Stimulated activated naive CD4-positive, alpha-beta T cell (primary cell): ENCODE measurements around the gene FNIP1.
"Not testable (repeated sequence)": the region's sequence is repeated elsewhere in the genome, so short reads cannot be mapped to it uniquely, and the experiment has no call there.

Experiments
- DNase-seq, 6 experiments: peaks; one replicate each; lab custom pipeline; 2025; lab: John Stamatoyannopoulos, UW

The FNIP1 gene

GRCh38 chr5:131796793-131797693 lies at the start of gene FNIP1:
TSS of gene FNIP1 (minus strand) at chr5:131797017. CDS start at chr5:131796921, 96 bp downstream.
- peak; percentile 95 to 98 (median 96) for DNase-seq

GRCh38 chr5:131846536-131846935 lies 49.7 kb upstream of the FNIP1 start:
- DNase-seq: no peak

- DNase-seq: no peak
Measured at GRCh38 chr5:131845828-131846227, 49.0 kb upstream of the FNIP1 start.

GRCh38 chr5:131842971-131843370 lies 46.2 kb upstream of the FNIP1 start:
- DNase-seq: not testable (repeated sequence)

DNA sequence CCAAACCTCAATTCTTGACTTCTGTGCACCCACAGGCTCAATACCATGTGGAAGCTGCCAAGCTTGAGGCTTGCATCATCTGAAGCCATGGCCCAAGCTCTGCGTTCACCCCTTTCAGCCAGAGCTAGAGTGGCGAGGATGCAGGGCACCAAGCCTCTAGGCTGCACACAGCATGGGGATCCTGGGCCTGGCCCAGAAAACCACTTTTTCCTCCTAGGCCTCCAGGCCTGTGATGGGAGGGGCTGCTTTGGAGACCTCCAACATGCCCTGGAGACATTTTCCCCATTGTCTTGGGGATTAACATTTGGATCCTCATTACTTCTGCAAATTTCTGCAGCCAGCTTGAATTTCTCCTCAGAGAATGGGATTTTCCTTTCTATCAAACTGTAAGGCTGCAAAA lies 35.9 kb upstream of the FNIP1 start:
- not testable (repeated sequence) for DNase-seq

- no peak for DNase-seq
Measured at GRCh38 chr5:131825404-131826013, 28.7 kb upstream of the FNIP1 start.

- no peak for DNase-seq
Measured at GRCh38 chr5:131824631-131825030, 27.8 kb upstream of the FNIP1 start.

GRCh38 chr5:131821221-131821620 lies 24.4 kb upstream of the FNIP1 start:
- no peak for DNase-seq

DNA sequence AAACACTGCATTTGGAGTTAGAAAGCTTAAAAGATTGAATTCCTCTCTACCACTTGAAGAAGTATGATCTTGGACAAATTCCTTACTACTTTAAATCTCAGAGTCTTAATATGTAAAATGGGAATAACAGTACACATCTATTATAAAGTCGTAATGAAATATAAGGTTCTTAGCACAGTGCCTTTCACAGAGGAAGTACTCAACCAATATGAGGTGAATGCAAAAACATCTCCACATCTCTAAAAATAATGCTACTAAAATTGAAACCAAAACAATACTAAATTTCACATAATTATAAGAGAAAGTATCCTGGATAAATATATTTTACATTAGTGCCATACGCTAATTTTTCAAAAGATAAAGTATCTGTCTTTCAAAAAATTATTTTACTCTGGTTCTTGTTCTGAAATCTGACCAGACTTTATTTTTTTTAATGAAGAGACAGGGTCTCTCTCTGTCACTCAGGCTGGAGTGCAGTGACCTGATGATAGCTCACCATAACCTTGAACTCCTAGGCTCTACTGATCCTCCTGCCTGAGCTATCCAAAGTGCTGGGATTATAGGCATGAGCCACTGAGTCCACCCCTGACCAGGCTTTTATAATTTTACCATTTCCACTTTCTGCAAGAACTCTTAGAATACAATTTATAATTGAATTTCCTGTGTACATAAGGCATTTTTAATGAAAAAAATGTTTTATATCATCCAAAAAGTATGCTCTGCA lies 21.3 kb upstream of the FNIP1 start:
- no peak for DNase-seq

DNA sequence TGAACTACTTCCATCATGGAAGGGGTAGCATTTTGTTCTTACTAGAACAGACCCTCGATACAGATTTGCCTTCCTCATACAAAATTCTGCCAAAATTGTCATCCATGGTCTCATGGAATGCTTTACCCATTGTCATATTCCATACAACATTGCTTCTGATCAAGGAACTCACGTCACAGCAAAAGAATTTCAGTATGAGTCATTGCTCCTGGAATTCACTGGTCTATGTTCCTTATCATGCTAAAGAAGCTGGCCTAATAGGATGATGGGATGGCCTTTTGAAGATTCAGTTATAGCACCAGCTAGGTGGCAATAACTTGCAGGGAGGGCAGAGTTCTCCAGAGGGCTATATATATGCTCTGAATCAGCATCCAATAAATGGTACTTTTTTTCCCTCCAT lies 18.2 kb upstream of the FNIP1 start:
- no peak for DNase-seq

GRCh38 chr5:131812371-131813160 lies 15.7 kb upstream of the FNIP1 start:
- no peak for DNase-seq

GRCh38 chr5:131810510-131811249 lies 13.9 kb upstream of the FNIP1 start:
- peak in 2 of 6 experiments; percentile 14 to 26 for DNase-seq

DNA sequence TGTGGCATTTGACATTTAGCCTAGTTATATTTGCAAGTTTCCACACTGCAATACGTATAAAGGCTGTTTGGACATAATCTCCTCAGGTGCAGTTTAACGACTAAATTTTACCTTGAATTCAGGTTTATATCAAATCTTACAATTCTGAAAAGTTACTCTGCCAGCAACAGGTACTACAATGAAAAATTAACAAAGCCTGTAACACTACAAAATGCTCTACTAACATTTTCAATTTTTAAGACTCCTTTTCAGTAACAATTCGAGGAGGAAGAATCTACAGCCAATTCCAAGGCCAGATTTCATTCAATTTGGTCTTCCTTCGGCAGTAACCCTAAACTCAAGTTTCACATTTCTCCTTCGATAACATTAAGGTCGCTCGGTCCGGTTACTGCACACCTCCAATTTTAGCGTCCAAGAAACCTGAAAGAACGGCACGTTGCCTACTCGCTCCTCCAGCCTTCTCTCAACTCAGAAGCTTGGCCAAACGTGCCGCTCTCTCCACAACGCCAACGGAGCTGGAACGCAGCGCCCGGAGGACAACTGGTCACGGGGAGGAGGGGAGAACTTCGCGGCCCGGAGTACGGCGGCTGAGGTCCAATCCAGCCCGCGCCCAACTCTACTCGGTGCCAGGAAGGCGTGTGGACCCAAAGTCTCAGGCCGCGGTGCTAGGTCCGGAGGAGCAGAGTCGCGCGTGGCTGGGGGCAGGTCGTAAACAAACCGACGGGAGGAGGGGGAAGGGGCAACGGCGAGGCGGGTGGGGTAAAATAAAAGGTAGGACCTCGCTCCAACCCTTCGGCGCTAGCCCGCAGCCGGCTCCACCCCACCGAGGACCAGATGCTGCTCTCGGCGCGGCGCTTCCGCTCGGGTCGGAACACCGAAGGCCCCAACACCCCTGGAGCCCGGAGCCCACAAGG lies 681 bp downstream of the FNIP1 start:
- DNase-seq: peak in 4 of 6 experiments; percentile 27 to 53 (median 40)

DNA sequence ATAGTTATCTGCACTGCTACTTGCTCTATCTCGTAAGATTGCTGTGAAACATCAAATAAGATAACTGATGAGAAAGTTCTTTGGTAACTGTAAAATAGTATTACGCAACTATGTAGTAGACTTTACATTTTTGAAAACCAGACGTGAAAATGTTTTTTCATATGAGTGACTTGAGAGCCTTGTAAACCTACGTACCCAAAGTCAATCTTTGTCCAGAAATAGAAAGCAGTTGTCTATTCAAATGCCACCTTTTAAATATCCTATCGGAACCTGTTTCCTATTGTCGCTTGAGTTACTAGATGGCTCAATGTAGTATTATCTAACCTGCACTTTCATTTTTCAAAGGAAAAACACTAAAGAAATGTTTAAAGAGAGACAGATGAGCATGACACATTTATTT lies 1.6 kb downstream of the FNIP1 start:
- DNase-seq: no peak

- no peak for DNase-seq
Measured at GRCh38 chr5:131794586-131794985, 2.2 kb downstream of the FNIP1 start.

DNA sequence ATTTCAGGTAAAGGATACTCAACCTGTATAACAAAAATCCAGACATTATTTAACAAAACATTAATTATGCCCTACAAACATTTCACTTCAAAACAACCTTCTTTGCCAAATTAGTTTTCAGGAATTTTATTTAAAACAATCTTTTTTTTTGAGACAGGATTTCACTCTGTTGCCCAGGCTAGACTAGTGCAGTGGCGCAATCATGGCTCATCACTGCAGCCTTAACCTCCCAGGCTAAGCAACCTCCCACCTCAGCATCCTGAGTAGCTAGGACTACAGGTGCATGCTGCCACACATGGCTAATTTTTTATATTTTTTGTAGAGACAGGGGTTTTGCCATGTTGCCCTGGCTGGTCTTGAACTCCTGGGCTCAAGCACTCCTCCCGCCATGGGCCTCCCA lies 3.9 kb downstream of the FNIP1 start:
- DNase-seq: no peak

GRCh38 chr5:131791866-131792265 lies 5.0 kb downstream of the FNIP1 start:
- DNase-seq: no peak

DNA sequence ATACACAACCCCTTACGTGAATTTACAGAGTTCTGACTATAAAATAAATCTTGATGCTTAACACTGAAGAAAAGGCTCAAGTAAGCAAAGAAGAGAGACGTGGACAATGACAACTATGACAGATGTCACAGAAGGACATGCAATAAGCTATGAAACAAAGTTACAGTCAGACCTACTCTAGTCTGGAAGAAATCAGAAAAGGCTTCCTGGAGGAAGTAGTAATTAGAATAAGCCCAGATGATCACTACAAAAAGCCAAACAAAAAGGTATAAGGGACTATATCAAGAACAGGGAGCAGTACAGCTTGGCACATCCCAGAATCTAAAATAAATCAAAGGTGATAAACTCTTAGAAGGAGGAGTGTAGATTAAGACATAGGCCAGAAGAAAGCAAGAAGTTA lies 6.3 kb downstream of the FNIP1 start:
- no peak for DNase-seq

GRCh38 chr5:131789765-131790164 lies 7.1 kb downstream of the FNIP1 start:
- DNase-seq: no peak

DNA sequence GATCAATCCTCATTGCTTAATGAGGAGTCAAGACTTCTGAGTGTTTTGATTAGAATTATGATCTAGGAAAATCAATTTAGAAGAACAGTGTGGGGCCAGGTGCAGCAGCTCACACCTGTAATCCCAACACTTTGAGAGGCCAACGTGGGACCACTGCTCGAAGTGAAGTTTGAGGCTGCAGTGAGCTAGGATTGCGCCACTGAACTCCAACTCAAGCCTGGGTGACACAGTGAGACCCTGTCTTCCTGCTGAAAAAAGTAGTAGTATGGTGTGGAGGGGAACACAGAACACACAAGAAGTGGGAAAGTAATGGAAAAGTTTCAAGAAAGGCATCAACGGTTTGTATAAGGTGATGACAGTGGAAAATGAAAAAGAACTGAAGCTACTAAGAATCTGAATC lies 9.1 kb downstream of the FNIP1 start:
- no peak for DNase-seq
